K562 (cell line): ENCODE measurements around the gene DHX32. TPM values are rescaled to one million over a fixed set of nuclear protein-coding genes. Genes with fewer than 3 reads are reported as not detected.

Source experiments
- ATAC-seq: fragments of 200-7000 bp; cut with Tn5 transposase; 3 replicates; pipeline ENCODE4 v1.9.1; 2020; ENCODE audit warnings: moderate library complexity
- BruUV-seq: library from RNA; stranded (reverse); fragments of 400-500 nt; replicated peaks from 2 replicates; lab custom pipeline; 2021; lab: Mats Ljungman, UMichigan
- CTCF ChIA-PET: fragments of 300-600 bp; formaldehyde crosslinking; extraction: SDS; loops from one replicate; lab custom pipeline; 2021; ENCODE audit warnings: low intra/inter-chr PET ratio; lab: Yijun Ruan, JAX
- POLR2A ChIA-PET: fragments of 300-600, 350-650 bp; sonication (Branson Sonifier 250); formaldehyde crosslinking; extraction: SDS; loops from one replicate; lab custom pipeline; 2021; ENCODE audit warnings: antibody characterized with exemption, inconsistent platforms; lab: Yijun Ruan, JAX
- DNase-seq, 4 experiments: peaks; one replicate each; pipeline versions ENCODE4 v3.0.0 to v3.0.0-alpha.2; 2011 to 2018; ENCODE audit warnings: low spot score in 3 of 4, mixed read lengths in 3 of 4; ENCODE audit errors: extremely low read depth in 1 of 4
- FAIRE-seq: peaks from 2 replicates; lab custom pipeline; 2011; peaks lifted over from hg19 to GRCh38; lab: Jason Lieb, UNC
- H2AFZ ChIP-seq: 2 replicates; pipeline ENCODE4 v1.6.0; 2011; ENCODE audit warnings: low read depth, low read length, control low read depth, inconsistent platforms
- H3K27ac ChIP-seq: fragments of 200-600 bp; 3 replicates; pipeline ENCODE4 v1.8.0; 2011; ENCODE audit warnings: low read depth, mild to moderate bottlenecking, control low read depth, inconsistent platforms, low read length, moderate library complexity, mixed read lengths; ENCODE audit errors: extremely low read depth
- H3K27me3 ChIP-seq, 2 experiments: fragments of 300-600 bp in 1 of 2; 2 replicates in 1 of 2; 3 replicates in 1 of 2; pipeline versions ENCODE4 v1.6.0 to v1.8.0; 2011; ENCODE audit warnings: inconsistent platforms in 2 of 2, low read length in 2 of 2, mild to moderate bottlenecking in 1 of 2, mixed read lengths in 1 of 2, moderate library complexity in 1 of 2; ENCODE audit not compliant: control insufficient read depth in 2 of 2, insufficient read depth in 2 of 2
- H3K36me3 ChIP-seq: fragments of 300-600 bp; 3 replicates; pipeline ENCODE4 v1.8.0; 2011; ENCODE audit warnings: mild to moderate bottlenecking, low read length, inconsistent platforms; ENCODE audit not compliant: control insufficient read depth, insufficient read depth
- H3K4me1 ChIP-seq, 2 experiments: fragments of 200-600 bp in 1 of 2; replicated peaks in 1 of 2; 2 replicates in 1 of 2; 3 replicates in 1 of 2; pipeline versions ENCODE4 v1.5.1 to v1.8.0; 2011; ENCODE audit warnings: inconsistent platforms in 2 of 2, low read length in 2 of 2, mild to moderate bottlenecking in 1 of 2, mixed read lengths in 1 of 2, moderate library complexity in 1 of 2; ENCODE audit not compliant: control insufficient read depth in 2 of 2, insufficient read depth in 2 of 2
- H3K4me2 ChIP-seq: 2 replicates; pipeline ENCODE4 v1.6.1; 2011; ENCODE audit warnings: low read length, control low read depth, inconsistent platforms, mixed read lengths; ENCODE audit not compliant: insufficient read depth
- H3K4me3 ChIP-seq: fragments of 200-600 bp; sonication (generic), shearing (Covaris generic); 2 replicates; pipeline ENCODE4 v1.5.1; 2016; ENCODE audit warnings: control low read depth, inconsistent platforms
- H3K79me2 ChIP-seq: fragments of 200-600 bp; 3 replicates; pipeline ENCODE4 v1.8.0; 2011; ENCODE audit warnings: low read length, inconsistent platforms; ENCODE audit not compliant: control insufficient read depth, insufficient read depth
- H3K9ac ChIP-seq, 2 experiments: 2 replicates each; pipeline versions ENCODE4 v1.6.0 to v1.6.1; 2011; ENCODE audit warnings: low read depth in 2 of 2, low read length in 2 of 2, control low read depth in 1 of 2, inconsistent platforms in 1 of 2, mild to moderate bottlenecking in 1 of 2, mixed read lengths in 1 of 2; ENCODE audit not compliant: insufficient read depth in 1 of 2
- H3K9me1 ChIP-seq: one replicate; pipeline ENCODE4 v1.6.0; 2011; ENCODE audit warnings: inconsistent platforms, mild to moderate bottlenecking, low read length, moderate library complexity; ENCODE audit not compliant: control insufficient read depth, insufficient read depth
- H3K9me3 ChIP-seq: replicated peaks from 2 replicates; pipeline ENCODE4 v1.5.1; 2011; ENCODE audit warnings: low read depth, low read length, inconsistent platforms; ENCODE audit not compliant: control insufficient read depth, insufficient read depth
- H4K20me1 ChIP-seq: replicated peaks from 2 replicates; pipeline ENCODE4 v1.6.1; 2011; ENCODE audit warnings: low read length, inconsistent platforms, mixed read lengths; ENCODE audit not compliant: control insufficient read depth, insufficient read depth
- L3MBTL2 ChIP-seq: fragments of 450-650 bp; IDR thresholded peaks from 2 replicates; pipeline ENCODE4 v1.6.1; 2016; ENCODE audit warnings: mild to moderate bottlenecking, moderate library complexity
- WGBS: fragments of 100-300 bp; shearing (Covaris generic); methylation state at CpG from one replicate; pipeline ENCODE4 v1.1.6; 2016; ENCODE audit warnings: low coverage, mixed read lengths; ENCODE audit not compliant: insufficient coverage; ENCODE audit errors: missing lambda C conversion rate; 5-methylcytosine and 5-hydroxymethylcytosine counted together
- in situ Hi-C: fragments of 300-500 bp; cut with MboI; formaldehyde crosslinking; loops from 4 replicates; pipeline ENCODE4 v1.15.0; 2018; ENCODE audit warnings: inconsistent platforms, mixed read lengths
- intact Hi-C: fragments of 100-400 bp; cut with micrococcal nuclease; formaldehyde crosslinking; loops from 2 replicates; pipeline ENCODE4 v1.14.2; 2022
- polyA plus RNA-seq, 8 experiments: library from polyadenylated mRNA; depleted of rRNA in 4 of 8; stranded (reverse) in 5 of 8; unstranded in 3 of 8; fragments of >200 nt; fragmentation: Nextera tagmentation in 2 of 8; fragmentation: Illumina TruSeq in 1 of 8; extraction: Ambion mirVana in 2 of 8; extraction: Trizol in 1 of 8; gene quantifications; 2 replicates each; pipeline versions ENCODE4 v1.2.1 to v1.2.3, GENCODE V29; 2011 to 2014; ENCODE audit warnings: inconsistent platforms in 1 of 8, missing spikeins in 1 of 8
- total RNA-seq, 7 experiments: library from RNA; depleted of rRNA in 6 of 7; stranded (reverse); fragments of >200 nt in 6 of 7; fragmentation: Illumina TruSeq in 2 of 7; extraction: Trizol in 2 of 7; gene quantifications; 2 replicates each; pipeline versions ENCODE4 v1.2.1 to v1.2.3, GENCODE V29; 2011 to 2021; ENCODE audit warnings: low replicate concordance in 1 of 7
- TF ChIP-seq, protein P1 (sequence below): sonication (generic); formaldehyde crosslinking; IDR thresholded peaks from 2 replicates; pipeline ENCODE4 v1.8.0; 2022; ENCODE audit warnings: missing genetic modification reagents, mild to moderate bottlenecking, borderline replicate concordance

Gene DHX32
- total and polyA plus RNA-seq, 9 of the 15 experiments (the other 6 are each of a cell fraction or from before 2014, with no cell fraction given), result 5.8 to 23.5 (median 17.5) TPM

DNA sequence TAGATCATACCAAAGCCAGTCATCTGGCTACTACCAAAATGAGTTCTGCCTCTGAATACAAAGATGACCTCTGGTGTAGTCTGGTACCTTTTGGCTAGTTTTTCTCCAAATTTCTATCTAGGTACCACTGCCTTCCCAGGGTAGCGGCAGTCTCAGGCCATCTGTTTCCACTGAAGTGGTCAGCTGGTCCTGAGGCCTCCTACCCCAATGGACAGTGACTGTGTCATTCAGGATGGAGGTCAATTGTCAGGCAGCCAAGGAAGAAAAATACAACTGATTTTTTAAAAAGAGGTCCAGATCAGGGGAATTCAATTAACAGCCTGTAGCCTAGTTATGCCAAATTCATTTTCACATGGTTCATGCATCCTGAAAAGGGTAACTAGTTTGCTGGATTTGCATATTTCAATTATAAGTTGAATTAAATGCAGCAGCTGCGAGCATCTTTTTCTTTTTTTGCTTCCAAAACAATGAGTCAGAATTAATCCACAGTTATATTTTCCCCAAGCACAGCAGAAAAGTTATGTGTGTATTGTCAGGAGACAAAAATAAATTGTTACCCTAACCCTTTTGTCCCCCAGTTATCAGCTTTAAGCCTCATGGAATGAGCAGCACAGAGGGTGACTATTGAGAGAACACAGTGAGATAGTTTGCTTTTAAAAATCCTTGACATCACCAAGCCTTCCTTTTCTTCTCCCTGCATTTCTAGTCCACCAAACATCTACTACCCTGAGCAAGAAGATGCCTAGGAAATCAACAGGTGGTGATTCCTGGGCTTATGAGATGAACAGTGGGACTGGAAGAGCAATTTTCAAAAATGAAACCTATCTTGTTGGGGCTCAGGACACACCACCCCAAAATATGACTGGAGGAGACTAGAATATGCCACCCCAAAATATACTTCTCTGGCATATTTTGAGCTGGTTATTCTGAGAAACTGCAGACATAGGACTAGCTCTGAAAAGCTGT lies 30.0 kb downstream of the DHX32 start:
- no TSS peak for BruUV-seq
- no peak overlapping the region for H3K27ac ChIP-seq
- H3K9me3 ChIP-seq, result no peaks in the 10 kb centered on the region
- intact Hi-C loops (no loop called here), in situ Hi-C loops (no loop called here)
- no peak overlapping the region for H3K4me3 ChIP-seq
- no peak overlapping the region for H3K4me2 ChIP-seq
- TF ChIP-seq, protein P1, sequence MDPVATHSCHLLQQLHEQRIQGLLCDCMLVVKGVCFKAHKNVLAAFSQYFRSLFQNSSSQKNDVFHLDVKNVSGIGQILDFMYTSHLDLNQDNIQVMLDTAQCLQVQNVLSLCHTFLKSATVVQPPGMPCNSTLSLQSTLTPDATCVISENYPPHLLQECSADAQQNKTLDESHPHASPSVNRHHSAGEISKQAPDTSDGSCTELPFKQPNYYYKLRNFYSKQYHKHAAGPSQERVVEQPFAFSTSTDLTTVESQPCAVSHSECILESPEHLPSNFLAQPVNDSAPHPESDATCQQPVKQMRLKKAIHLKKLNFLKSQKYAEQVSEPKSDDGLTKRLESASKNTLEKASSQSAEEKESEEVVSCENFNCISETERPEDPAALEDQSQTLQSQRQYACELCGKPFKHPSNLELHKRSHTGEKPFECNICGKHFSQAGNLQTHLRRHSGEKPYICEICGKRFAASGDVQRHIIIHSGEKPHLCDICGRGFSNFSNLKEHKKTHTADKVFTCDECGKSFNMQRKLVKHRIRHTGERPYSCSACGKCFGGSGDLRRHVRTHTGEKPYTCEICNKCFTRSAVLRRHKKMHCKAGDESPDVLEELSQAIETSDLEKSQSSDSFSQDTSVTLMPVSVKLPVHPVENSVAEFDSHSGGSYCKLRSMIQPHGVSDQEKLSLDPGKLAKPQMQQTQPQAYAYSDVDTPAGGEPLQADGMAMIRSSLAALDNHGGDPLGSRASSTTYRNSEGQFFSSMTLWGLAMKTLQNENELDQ, result no peak
- TF ChIP-seq L3MBTL2, result no peak
- no peaks in the 10 kb centered on the region for H3K9me1 ChIP-seq
- WGBS, result 88% methylated on average over 2 of the region's 2 CpGs
- DNase-seq (no peak), ATAC-seq (no peak), FAIRE-seq (no peak)
- H3K9ac ChIP-seq, result no peak overlapping the region
- no peaks in the 10 kb centered on the region for H3K4me1 ChIP-seq
- no peak overlapping the region for H2AFZ ChIP-seq
- H3K36me3 ChIP-seq, result peaks cover 36% of the 10 kb centered on the region; the same call in 2 of the 3 replicates
- POLR2A ChIA-PET, result interaction anchor here (0.8 to 0.9 kb wide), 2 partner anchors 8 to 14 kb away, joined by 3 read pairs; no protein-coding TSS in a partner anchor
- H3K79me2 ChIP-seq, result no peaks in the 10 kb centered on the region
- CTCF ChIA-PET, result interaction anchor here (0.5 kb wide), 1 partner anchor 426 kb away, joined by 3 read pairs; no protein-coding TSS in a partner anchor
- H3K27me3 ChIP-seq, result no peaks in the 10 kb centered on the region
- no peaks in the 10 kb centered on the region for H4K20me1 ChIP-seq
